ENCODE data around the gene PLCL1. TPM values are rescaled to one million over a fixed set of nuclear protein-coding genes. Genes with fewer than 3 reads are reported as not detected.
A peak's percentile ranks its signal among the peaks of the same experiment; 100 is the strongest.

The PLCL1 gene
- polyA plus RNA-seq, 3 donors: 0.69 to 1.4 (median 0.79) TPM

DNA sequence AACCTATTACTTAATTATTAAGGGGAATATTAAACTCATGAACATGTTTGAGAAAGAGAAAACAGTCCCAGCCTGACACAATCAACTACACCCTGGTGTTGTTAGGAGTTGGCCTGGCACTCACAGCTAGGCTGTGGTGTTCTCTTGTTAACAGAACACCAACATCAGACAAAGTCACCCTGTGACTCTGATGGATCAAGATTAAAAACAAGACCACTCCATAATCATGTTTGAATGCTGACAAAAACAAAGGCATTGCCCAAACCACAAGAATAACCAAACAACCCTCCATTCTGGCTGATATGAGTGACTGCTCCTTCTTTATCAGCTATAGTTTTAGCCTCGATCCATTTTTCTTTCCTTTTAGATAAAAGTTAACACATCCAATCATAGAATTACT is 22.3 kb upstream of the PLCL1 start:
- no peaks in the 10 kb centered on the region for H4K20me1 ChIP-seq (ENCODE audit: insufficient read depth, low read length)
- H3K9me3 Mint-ChIP-seq: peaks cover 4 to 15% (median 8%) of the 10 kb centered on the region in 7 donors
- H3K27ac Mint-ChIP-seq: no peak overlapping the region
- TF ChIP-seq, protein P1, sequence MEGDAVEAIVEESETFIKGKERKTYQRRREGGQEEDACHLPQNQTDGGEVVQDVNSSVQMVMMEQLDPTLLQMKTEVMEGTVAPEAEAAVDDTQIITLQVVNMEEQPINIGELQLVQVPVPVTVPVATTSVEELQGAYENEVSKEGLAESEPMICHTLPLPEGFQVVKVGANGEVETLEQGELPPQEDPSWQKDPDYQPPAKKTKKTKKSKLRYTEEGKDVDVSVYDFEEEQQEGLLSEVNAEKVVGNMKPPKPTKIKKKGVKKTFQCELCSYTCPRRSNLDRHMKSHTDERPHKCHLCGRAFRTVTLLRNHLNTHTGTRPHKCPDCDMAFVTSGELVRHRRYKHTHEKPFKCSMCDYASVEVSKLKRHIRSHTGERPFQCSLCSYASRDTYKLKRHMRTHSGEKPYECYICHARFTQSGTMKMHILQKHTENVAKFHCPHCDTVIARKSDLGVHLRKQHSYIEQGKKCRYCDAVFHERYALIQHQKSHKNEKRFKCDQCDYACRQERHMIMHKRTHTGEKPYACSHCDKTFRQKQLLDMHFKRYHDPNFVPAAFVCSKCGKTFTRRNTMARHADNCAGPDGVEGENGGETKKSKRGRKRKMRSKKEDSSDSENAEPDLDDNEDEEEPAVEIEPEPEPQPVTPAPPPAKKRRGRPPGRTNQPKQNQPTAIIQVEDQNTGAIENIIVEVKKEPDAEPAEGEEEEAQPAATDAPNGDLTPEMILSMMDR (IDR thresholded peaks at IDR 0.05): no peak
- 0% methylated on average over 1 of the region's 1 CpG for WGBS (ENCODE audit: insufficient coverage)
- H3K27me3 Mint-ChIP-seq (ENCODE audit: low read depth in 3 of 3): peaks cover 12 to 18% (median 15%) of the 10 kb centered on the region in 3 donors
- no peak overlapping the region for H3K27ac ChIP-seq (ENCODE audit: low read depth in 1 of 2, low read length in 2 of 2)
- H3K4me1 Mint-ChIP-seq: peaks cover 13% of the 10 kb centered on the region
- H3K36me3 ChIP-seq (replicated peaks in 1 of 2; ENCODE audit: control insufficient read depth in 1 of 2, insufficient read depth in 2 of 2, low read length in 2 of 2): no peaks in the 10 kb centered on the region
- H3K4me2 ChIP-seq (replicated peaks; ENCODE audit: extremely low read depth, low read length, poor library complexity, severe bottlenecking): no peak overlapping the region
- H2AFZ ChIP-seq (ENCODE audit: insufficient read depth, low read depth, low read length, poor library complexity, severe bottlenecking): peak overlapping the region; percentile 6
- intact Hi-C loops (cut with micrococcal nuclease): loop anchor here in 1 of 2 donors (10.0 kb wide), 1 partner anchor 77 kb away; the partner anchor contains the start of gene MARS2
- peaks cover 5 to 17% of the 10 kb centered on the region in 2 donors for H3K27me3 ChIP-seq (ENCODE audit: control insufficient read depth in 2 of 2, insufficient read depth in 2 of 2, low read length in 2 of 2)
- H3K36me3 Mint-ChIP-seq: no peaks in the 10 kb centered on the region
- peaks cover 7 to 12% of the 10 kb centered on the region in 2 donors for H3K4me1 ChIP-seq (ENCODE audit: control insufficient read depth in 1 of 2, insufficient read depth in 2 of 2, low read length in 2 of 2)
- H3K4me3 ChIP-seq (replicated peaks in 1 of 3; ENCODE audit: low read depth in 2 of 3, low read length in 3 of 3): no peak overlapping the region
- peaks cover 0 to 12% of the 10 kb centered on the region in 2 donors for H3K9me3 ChIP-seq (replicated peaks in 1 of 2; ENCODE audit: control insufficient read depth in 1 of 2, insufficient read depth in 1 of 2, low read length in 2 of 2)
- peak overlapping the region in 1 of 2 donors; percentile 17 for H3K4me3 Mint-ChIP-seq
- DNase-seq: no peak
- no peaks in the 10 kb centered on the region for H3K79me2 ChIP-seq (ENCODE audit: insufficient read depth, low read length)
- H3K9ac ChIP-seq (ENCODE audit: insufficient read depth, low read length, poor library complexity, severe bottlenecking): no peak overlapping the region

DNA sequence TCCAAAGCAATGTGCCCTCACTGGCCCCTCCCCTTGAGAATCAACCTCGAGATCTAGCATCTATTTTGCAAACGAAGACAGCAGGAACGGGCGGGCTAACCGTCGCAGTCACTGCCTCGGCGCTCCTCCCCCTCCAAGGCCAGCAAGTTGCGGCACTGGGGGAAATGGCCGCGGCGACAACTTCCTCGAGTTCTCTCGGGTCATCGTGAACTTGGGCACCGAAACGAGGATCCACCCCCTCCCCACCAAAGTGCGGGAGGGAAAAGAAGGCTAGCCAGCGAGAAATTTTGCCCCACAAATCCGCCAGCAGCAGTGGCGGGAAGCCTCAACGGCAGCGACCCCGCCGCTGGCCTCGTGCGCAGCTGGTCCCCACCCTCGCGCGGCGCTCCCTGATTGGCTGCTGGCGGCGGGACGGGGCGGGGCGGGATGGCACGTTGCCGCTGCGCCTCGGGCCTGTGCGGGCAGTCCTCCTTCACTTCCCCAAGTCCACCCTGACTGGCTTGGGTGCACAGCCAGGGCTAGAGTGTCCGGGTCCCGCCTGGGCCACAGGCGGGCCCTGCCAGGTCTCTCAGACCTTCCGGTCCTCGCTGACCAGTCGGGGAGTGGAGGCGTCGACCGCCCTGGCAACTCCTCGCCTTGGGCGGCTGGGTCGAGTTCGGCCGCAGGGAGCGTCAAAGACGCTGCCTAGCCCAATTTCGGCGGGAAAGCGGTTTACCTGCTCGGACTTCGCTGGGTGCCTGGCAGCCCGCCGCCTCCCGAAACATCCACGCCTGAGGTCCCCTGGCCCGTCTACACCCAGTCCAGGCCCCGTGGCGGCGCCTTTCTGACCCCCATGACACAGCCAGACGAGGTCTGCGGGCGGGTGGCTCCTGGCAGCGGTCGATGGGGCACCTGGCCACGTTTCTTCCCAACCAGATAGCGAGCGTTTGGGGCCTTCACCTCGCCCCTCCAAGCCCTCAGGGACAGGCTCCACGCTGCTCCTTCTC is 19.1 kb upstream of the PLCL1 start, which contains the start of gene BOLL:
Gene BOLL (minus strand): TSS at position 364 of the 986 bp plus-strand sequence. CDS start 3,469 bp downstream, outside the sequence.
- H3K36me3 Mint-ChIP-seq: no peaks in the 10 kb centered on the region
- H3K9ac ChIP-seq (ENCODE audit: insufficient read depth, low read length, poor library complexity, severe bottlenecking): peak within 1 kb of the TSS; percentile 45
- H3K36me3 ChIP-seq (replicated peaks in 1 of 2; ENCODE audit: control insufficient read depth in 1 of 2, insufficient read depth in 2 of 2, low read length in 2 of 2): no peaks in the 10 kb centered on the region
- no peaks in the 10 kb centered on the region for H4K20me1 ChIP-seq (ENCODE audit: insufficient read depth, low read length)
- peak within 1 kb of the TSS; percentile 77 for H3K4me2 ChIP-seq (replicated peaks; ENCODE audit: extremely low read depth, low read length, poor library complexity, severe bottlenecking)
- peaks cover 4 to 15% (median 8%) of the 10 kb centered on the region in 7 donors for H3K9me3 Mint-ChIP-seq
- peak within 1 kb of the TSS; percentile 23 to 71 (median 24) for H3K4me3 ChIP-seq (replicated peaks in 1 of 3; ENCODE audit: low read depth in 2 of 3, low read length in 3 of 3)
- H3K27ac Mint-ChIP-seq: peak within 1 kb of the TSS in 1 of 7 donors; percentile 24
- DNase-seq: no peak
- peaks cover 0 to 12% of the 10 kb centered on the region in 2 donors for H3K9me3 ChIP-seq (replicated peaks in 1 of 2; ENCODE audit: control insufficient read depth in 1 of 2, insufficient read depth in 1 of 2, low read length in 2 of 2)
- no peaks in the 10 kb centered on the region for H3K79me2 ChIP-seq (ENCODE audit: insufficient read depth, low read length)
- no peak within 1 kb of the TSS for H3K27ac ChIP-seq (ENCODE audit: low read depth in 1 of 2, low read length in 2 of 2)
- H3K27me3 ChIP-seq (ENCODE audit: control insufficient read depth in 2 of 2, insufficient read depth in 2 of 2, low read length in 2 of 2): peaks cover 8 to 30% of the 10 kb centered on the region in 2 donors
- H3K4me1 ChIP-seq (ENCODE audit: control insufficient read depth in 1 of 2, insufficient read depth in 2 of 2, low read length in 2 of 2): peaks cover 7 to 12% of the 10 kb centered on the region in 2 donors
- intact Hi-C loops (cut with micrococcal nuclease): loop anchor here in 1 of 2 donors (10.0 kb wide), 1 partner anchor 80 kb away; the partner anchor contains the start of gene MARS2
- H3K27me3 Mint-ChIP-seq (ENCODE audit: low read depth in 3 of 3): peaks cover 22 to 26% (median 25%) of the 10 kb centered on the region in 3 donors
- peak within 1 kb of the TSS; percentile 84 for H2AFZ ChIP-seq (ENCODE audit: insufficient read depth, low read depth, low read length, poor library complexity, severe bottlenecking)
- H3K4me3 Mint-ChIP-seq: peak within 1 kb of the TSS; percentile 73 to 86
- peaks cover 13% of the 10 kb centered on the region for H3K4me1 Mint-ChIP-seq
- WGBS (ENCODE audit: insufficient coverage): 93% methylated on average over 58 of the region's 80 CpGs
- TF ChIP-seq, protein P1 (IDR thresholded peaks at IDR 0.05): no peak

All from CD14-positive monocyte (primary cell).